Measurements from ENCODE around the gene BNIP1.

GRCh38 chr5:173123416-173123815 lies 20.9 kb upstream of the BNIP1 start:
- no peak for TF ChIP-seq BACH2 (CRISPR knock-in tag; IDR thresholded peaks at IDR 0.05; ENCODE audit: borderline replicate concordance)
- TF ChIP-seq ZFP30 (CRISPR knock-in tag; IDR thresholded peaks at IDR 0.05), result no peak
- no peak for TF ChIP-seq CREB5 (CRISPR knock-in tag; IDR thresholded peaks at IDR 0.05; ENCODE audit: low read depth)
- TF ChIP-seq CSDC2 (CRISPR knock-in tag; IDR thresholded peaks at IDR 0.05), result no peak
- no peak for TF ChIP-seq ISL1 (CRISPR knock-in tag; IDR thresholded peaks at IDR 0.05)
- no peak for TF ChIP-seq ZC3H10 (CRISPR knock-in tag; IDR thresholded peaks at IDR 0.05)
- no peak for TF ChIP-seq ARNTL (CRISPR knock-in tag; IDR thresholded peaks at IDR 0.05; ENCODE audit: borderline replicate concordance, low read depth)
- no peak for TF ChIP-seq PATZ1 (CRISPR knock-in tag; IDR thresholded peaks at IDR 0.05; ENCODE audit: borderline replicate concordance)
- TF ChIP-seq ZNF70 (CRISPR knock-in tag; IDR thresholded peaks at IDR 0.05), result no peak
- TF ChIP-seq GLIS3 (CRISPR knock-in tag; IDR thresholded peaks at IDR 0.05), result no peak
